Parathyroid adenoma (tissue), 2 donors: ENCODE results near the gene EFNB2.

Experiments
- H2AFZ ChIP-seq: fragments of 300-600 bp; sonication (generic); one replicate; pipeline ENCODE4 v1.7.0; 2017; ENCODE audit warnings: antibody characterized with exemption, mild to moderate bottlenecking
- H3K27ac ChIP-seq: fragments of 300-600 bp; sonication (generic); one replicate; pipeline ENCODE4 v1.7.0; 2017
- H3K27me3 ChIP-seq: fragments of 300-600 bp; sonication (generic); one replicate; pipeline ENCODE4 v1.7.0; 2017; ENCODE audit warnings: low read length; ENCODE audit not compliant: control insufficient read depth, insufficient read depth
- H3K36me3 ChIP-seq: fragments of 300-600 bp; sonication (generic); one replicate; pipeline ENCODE4 v1.7.0; 2017; ENCODE audit warnings: low read length; ENCODE audit not compliant: control insufficient read depth, insufficient read depth
- H3K4me1 ChIP-seq: fragments of 300-600 bp; sonication (generic); one replicate; pipeline ENCODE4 v1.7.0; 2017; ENCODE audit warnings: control low read depth
- H3K4me2 ChIP-seq: fragments of 300-600 bp; sonication (generic); one replicate; pipeline ENCODE4 v1.7.0; 2017; ENCODE audit warnings: low read length
- H3K4me3 ChIP-seq: fragments of 300-600 bp; sonication (generic); one replicate; pipeline ENCODE4 v1.7.0; 2017; ENCODE audit warnings: low read depth, low read length
- H3K79me2 ChIP-seq: fragments of 300-600 bp; sonication (generic); one replicate; pipeline ENCODE4 v1.7.0; 2017; ENCODE audit warnings: control low read depth
- H3K9ac ChIP-seq: fragments of 300-600 bp; sonication (generic); one replicate; pipeline ENCODE4 v1.7.0; 2017; ENCODE audit warnings: mild to moderate bottlenecking
- H3K9me3 ChIP-seq: fragments of 300-600 bp; sonication (generic); one replicate; pipeline ENCODE4 v1.7.0; 2017; ENCODE audit warnings: low read length; ENCODE audit not compliant: control insufficient read depth
- TF ChIP-seq, protein P1 (sequence below): fragments of 300-600 bp; sonication (generic); IDR thresholded peaks from one replicate; pipeline ENCODE4 v1.7.0; 2017; ENCODE audit warnings: antibody characterized with exemption, mild to moderate bottlenecking
- donor health status: primary hyperparathyroidism.

The EFNB2 gene

DNA sequence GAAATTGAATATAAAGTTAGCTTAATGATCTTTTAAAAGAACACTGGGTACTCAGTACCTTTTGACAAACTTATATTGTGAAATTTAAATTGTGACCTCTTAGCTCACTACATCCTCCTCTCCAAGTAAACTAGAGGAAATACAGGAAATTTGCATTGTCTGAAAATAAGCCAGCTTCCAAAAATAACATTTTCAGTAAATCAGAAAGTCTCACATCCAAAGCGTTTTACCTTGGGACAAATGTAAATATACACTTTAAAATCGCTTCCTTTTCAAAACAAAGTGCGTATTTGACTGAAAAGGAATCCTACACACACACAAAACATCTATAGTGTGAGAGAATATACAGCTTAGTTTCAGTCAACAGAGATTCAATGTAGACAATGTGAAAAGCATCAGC lies 2.1 kb upstream of the EFNB2 start:
- H3K27me3 ChIP-seq = no peaks in the 10 kb centered on the region

DNA sequence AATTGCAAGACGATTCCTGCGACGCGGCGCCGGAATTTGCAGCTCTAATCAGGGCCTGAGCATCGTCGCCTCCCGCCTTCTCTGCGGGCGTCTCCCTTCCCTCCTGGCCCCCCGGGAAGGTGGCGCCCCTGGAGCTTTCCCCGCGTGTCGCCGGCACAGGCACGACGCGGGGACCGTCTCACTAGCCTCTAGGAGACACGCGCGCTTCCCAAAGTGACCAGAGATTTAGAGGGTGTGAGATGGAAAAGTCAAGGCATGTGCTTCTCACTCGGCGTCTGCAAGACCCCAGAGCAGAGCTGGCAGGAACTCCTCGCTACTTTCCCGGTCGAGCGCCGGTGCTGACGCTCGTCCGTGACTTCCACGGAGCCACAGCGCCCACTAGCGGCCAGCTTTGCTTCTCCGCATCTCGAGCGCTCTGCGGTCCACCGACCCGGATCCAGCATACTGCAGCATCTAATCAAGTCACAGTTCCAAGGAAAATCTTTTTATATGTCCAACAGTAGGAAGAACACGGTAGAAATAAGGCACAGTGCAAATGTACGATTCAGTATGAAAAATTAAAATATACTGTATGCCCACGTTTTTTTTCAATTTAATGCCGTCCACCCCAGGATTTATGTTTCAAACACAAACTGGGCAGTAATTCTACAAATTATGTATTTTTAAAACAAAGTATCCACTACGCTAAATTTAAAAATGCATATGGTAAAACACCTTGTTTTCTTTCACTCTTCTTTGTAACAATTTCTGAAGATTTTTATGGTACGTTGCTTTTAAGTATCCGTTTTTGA lies 977 bp upstream of the EFNB2 start:
- Histone ChIP-seq H3K79me2 (no peaks in the 10 kb centered on the region), H3K4me2 (peak overlapping the region; percentile 96), H3K27me3 (no peaks in the 10 kb centered on the region), H3K4me3 (peak overlapping the region; percentile 71), H3K9ac (no peak overlapping the region), H3K36me3 (no peaks in the 10 kb centered on the region), H2AFZ (peak overlapping the region; percentile 83), H3K9me3 (no peaks in the 10 kb centered on the region), H3K4me1 (no peaks in the 10 kb centered on the region), H3K27ac (peak overlapping the region; percentile 49)
- TF ChIP-seq, protein P1, sequence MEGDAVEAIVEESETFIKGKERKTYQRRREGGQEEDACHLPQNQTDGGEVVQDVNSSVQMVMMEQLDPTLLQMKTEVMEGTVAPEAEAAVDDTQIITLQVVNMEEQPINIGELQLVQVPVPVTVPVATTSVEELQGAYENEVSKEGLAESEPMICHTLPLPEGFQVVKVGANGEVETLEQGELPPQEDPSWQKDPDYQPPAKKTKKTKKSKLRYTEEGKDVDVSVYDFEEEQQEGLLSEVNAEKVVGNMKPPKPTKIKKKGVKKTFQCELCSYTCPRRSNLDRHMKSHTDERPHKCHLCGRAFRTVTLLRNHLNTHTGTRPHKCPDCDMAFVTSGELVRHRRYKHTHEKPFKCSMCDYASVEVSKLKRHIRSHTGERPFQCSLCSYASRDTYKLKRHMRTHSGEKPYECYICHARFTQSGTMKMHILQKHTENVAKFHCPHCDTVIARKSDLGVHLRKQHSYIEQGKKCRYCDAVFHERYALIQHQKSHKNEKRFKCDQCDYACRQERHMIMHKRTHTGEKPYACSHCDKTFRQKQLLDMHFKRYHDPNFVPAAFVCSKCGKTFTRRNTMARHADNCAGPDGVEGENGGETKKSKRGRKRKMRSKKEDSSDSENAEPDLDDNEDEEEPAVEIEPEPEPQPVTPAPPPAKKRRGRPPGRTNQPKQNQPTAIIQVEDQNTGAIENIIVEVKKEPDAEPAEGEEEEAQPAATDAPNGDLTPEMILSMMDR = peak; percentile 89

More for the DNA sequence above, 2.1 kb upstream of the EFNB2 start:
- H3K36me3 ChIP-seq = no peaks in the 10 kb centered on the region
- no peak overlapping the region for H3K9ac ChIP-seq
- no peak overlapping the region for H3K4me2 ChIP-seq
- no peak overlapping the region for H3K27ac ChIP-seq
- no peaks in the 10 kb centered on the region for H3K9me3 ChIP-seq
- H3K4me1 ChIP-seq = no peaks in the 10 kb centered on the region
- H2AFZ ChIP-seq = no peak overlapping the region
- TF ChIP-seq, protein P1 = no peak
- H3K4me3 ChIP-seq = no peak overlapping the region
- no peaks in the 10 kb centered on the region for H3K79me2 ChIP-seq

DNA sequence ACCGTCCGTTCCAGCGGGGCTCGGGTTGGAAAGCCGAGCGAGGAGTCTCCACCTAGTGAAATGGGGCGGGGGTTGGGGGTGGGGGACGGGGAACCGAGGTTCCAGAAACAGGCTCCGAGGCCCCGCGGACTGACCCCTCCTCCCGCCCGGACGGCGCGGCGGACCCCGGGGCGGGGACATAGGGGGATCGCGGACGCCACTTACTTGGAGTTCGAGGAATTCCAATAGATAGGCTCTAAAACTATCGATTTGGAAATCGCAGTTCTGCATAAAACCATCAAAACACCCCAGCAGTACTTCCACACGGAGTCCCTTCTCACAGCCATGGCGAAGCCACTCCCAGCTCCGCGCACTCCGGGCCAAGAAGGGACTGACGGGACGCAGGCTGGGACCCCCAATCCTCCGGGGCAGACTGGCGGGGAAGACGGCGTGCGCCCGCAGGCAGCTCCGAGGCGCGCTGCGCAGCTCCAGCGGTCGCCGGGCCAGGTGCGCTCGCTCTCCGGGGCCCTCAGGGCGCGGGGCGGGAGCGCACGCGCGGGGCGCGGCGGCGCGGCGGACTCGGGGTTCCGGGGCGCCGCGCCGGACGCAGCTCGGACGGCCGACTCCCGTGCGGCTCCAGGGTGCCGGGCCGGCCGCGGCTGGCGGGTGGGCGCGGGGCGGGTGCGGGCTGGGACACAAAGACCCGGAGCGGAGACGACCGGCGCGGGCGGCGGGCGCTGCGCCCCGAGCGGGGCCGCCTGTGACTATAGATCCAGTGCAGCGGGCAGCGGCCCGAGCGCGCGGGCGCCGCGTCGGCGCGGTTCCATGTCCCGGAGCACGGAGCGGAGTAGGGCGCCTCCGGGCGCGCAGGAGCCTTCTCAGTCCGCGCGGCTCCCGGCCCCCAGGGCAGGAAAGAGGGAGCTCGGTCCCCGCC lies 567 bp downstream of the EFNB2 start:
- no peaks in the 10 kb centered on the region for H3K79me2 ChIP-seq
- no peaks in the 10 kb centered on the region for H3K4me1 ChIP-seq
- peak overlapping the region; percentile 50 for H2AFZ ChIP-seq
- H3K9ac ChIP-seq = no peak overlapping the region
- H3K27me3 ChIP-seq = no peaks in the 10 kb centered on the region
- H3K4me3 ChIP-seq = peak overlapping the region; percentile 68
- H3K9me3 ChIP-seq = no peaks in the 10 kb centered on the region
- H3K27ac ChIP-seq = no peak overlapping the region
- TF ChIP-seq, protein P1 = no peak
- no peaks in the 10 kb centered on the region for H3K36me3 ChIP-seq
- peak overlapping the region; percentile 68 for H3K4me2 ChIP-seq

DNA sequence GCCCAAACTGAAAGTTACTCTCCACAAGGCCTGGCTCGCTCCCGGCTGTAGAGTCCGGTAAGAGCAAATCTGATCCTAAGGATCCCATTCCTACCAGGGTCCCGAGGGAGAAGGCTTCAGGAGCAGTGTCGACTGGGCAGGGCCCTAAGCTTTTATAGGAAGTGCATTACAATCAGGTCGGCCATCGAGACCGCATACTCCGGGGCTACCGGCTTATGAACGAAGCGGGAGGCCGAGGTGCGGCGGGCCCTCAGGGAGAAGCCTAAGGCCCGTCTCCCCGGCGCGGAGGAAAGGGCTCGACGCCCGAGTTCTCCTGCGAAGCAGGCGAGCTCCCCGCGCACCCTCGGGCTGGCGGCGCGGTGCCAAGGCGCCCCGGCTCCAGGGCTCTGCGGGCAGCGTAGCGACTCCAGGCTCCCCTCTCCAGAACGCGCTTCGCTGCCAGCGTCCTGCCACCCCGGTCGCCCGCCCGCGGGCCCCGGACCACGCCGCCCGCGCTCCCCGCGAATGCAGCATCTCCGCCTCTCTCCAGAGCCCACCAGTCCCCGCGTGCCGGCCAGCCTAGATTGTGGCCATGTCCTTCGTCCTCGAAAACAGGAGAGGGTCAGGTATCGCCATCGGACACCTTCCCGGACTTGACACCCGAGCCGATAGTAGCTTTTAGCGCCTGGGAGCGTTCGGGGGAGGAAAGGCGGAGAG lies 1.4 kb downstream of the EFNB2 start:
- Histone ChIP-seq H3K27ac (peak overlapping the region; percentile 15), H3K4me1 (no peaks in the 10 kb centered on the region), H3K36me3 (no peaks in the 10 kb centered on the region), H3K4me2 (peak overlapping the region; percentile 68), H3K4me3 (peak overlapping the region; percentile 68), H3K27me3 (no peaks in the 10 kb centered on the region), H3K79me2 (no peaks in the 10 kb centered on the region), H3K9ac (no peak overlapping the region), H2AFZ (peak overlapping the region; percentile 62), H3K9me3 (no peaks in the 10 kb centered on the region)
- TF ChIP-seq, protein P1 = no peak
